ENCODE data around the gene MYOM3.
"Not testable (repeated sequence)": the region's sequence is repeated elsewhere in the genome, so short reads cannot be mapped to it uniquely, and the experiment has no call there.

The MYOM3 gene

DNA sequence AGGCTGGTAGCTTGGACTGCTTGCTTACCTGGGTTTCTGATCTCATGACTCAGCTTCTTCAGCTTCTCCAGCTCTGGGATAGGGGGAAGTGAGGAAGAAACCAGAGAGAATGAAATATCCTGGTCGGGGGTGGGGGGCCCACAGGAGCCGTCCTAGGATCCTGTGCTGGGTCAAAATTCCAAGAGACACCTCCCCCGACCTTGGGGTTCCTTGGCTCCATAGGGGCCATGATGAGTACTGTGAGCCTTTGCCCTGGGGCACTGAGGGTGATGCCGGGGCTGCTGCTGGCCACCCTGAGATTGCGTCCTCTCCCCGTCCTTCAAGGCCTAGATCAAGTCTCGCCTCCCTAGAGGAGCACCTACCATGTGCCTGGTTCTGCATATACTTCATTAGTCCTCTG, 40.0 kb downstream of the MYOM3 start:
- DNase-seq (ENCODE audit: low read depth) = no peak

DNA sequence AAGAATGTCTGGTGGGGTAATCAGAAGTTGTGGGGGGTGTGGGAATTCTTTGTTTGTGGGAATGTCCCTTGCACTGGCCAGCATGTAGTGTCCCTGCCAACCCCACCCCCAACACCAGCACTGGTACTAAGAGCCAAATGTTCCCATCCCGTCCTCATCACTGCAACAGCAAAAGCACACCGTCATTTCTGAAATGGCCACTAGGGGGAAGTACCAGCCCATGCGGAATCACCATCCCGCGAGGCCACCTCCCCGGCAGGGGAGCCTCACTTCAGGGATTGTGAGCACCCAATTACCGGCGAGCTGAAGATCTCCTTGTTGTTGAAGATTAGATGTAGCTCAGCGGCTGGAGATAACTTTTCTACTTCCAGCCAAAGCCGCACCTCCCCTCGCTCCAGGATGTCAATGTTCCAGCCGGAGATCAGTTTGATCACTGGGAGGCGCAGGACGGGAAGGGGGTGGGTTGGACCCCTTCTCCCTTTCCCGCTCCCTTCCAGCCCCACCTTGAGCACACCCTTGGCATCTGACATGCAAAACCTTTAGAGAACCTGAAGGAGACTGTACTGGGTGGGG, 41.0 kb downstream of the MYOM3 start:
- peak; percentile 46 for DNase-seq (ENCODE audit: low read depth)

DNA sequence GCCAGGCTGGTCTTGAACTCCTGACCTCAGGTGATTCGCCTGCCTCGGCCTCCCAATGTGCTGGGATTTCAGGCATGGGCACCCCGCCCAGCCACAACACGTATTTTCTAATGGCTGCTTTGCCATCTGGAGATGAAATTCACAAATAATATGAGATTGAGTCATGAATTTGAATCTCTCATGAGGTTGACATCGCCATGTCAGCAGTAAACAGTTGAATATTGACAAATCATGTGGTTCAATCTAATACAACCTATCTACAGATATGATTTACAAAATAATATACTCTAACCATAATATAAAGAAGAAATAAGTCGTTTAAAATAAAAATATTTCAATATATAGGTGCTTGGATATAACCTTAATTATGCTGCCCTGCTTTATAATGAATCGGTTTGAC, 42.1 kb downstream of the MYOM3 start:
- DNase-seq (ENCODE audit: low read depth) = no peak

DNA sequence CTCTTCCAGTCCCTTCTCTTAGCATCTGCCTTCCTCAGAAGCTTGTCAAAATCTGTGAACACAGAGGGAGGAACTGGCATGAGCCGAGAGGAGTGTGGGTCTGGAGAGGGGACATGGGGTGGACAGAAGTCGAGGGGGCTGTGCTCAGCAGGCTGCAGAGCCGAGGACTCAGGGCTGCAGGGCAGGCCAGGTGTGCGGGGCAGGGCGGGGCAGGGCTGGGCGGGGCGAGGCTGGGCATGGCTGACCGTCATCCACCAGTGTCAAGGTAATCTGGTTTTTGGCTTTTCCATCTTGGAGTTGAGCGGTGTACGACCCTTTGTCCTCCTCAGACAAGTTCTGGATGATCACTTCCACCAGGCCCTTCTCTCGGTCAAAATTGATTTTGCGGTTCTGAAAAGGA, 44.0 kb downstream of the MYOM3 start:
- no peak for DNase-seq (ENCODE audit: low read depth)

DNA sequence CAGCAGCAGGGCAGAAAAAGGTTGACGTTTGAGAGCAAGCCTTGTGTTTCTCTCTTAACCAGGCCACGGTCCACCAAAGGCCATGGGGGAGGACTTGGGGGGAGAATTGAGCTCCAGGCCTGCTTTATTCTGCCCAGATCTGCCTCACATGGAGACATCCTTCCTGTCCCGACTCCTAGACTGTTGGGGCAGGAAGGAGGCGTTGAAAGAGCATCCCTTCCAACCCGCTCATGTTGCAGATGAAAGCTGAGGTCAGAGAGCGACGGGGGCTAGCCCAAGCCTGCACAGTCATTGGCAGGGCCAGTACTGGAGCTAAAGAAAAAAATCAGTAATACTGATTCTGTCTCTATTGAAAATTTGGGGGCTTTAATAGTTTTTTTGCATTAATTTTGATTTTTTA, 46.6 kb downstream of the MYOM3 start:
- DNase-seq (ENCODE audit: low read depth) = no peak

DNA sequence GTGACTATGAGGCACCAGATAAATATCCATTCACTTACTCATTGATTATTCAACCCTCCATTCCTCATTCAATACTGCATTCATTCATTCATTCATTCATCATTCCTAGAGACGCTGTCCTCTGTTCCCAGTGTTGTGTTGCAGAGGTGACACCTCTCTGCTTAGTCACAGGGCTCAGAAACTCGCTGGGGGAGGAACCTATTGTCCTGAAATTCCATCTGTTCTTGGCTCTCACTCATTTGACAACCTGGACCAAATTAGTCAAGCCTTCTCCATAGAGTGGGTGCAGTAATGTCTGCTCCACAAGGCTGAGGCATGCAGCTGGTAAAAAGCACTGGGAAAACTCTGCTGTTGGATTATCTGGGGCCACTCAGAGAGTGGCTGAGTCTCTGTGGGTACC, 49.7 kb downstream of the MYOM3 start:
- DNase-seq (ENCODE audit: low read depth) = no peak

DNA sequence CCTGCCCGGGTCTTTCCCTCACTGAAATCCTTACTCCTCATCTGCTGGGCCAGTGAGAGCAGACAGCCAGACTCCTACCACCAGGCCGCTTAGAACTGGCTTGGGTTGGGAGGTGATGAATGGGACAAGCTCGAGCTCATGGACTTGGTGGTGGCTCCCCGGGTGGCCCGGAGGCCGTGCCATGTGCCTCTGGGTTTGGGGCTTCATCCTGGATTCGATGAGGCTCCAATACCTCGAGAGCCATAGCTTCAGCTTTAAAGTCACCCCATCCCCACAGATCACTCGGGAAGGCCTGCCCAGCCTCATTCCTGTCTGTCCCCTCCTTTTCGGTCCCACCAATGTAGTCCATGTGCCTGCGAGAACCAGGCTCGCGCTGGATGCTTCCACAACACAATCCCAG, 51.5 kb downstream of the MYOM3 start:
- DNase-seq (ENCODE audit: low read depth) = no peak

DNA sequence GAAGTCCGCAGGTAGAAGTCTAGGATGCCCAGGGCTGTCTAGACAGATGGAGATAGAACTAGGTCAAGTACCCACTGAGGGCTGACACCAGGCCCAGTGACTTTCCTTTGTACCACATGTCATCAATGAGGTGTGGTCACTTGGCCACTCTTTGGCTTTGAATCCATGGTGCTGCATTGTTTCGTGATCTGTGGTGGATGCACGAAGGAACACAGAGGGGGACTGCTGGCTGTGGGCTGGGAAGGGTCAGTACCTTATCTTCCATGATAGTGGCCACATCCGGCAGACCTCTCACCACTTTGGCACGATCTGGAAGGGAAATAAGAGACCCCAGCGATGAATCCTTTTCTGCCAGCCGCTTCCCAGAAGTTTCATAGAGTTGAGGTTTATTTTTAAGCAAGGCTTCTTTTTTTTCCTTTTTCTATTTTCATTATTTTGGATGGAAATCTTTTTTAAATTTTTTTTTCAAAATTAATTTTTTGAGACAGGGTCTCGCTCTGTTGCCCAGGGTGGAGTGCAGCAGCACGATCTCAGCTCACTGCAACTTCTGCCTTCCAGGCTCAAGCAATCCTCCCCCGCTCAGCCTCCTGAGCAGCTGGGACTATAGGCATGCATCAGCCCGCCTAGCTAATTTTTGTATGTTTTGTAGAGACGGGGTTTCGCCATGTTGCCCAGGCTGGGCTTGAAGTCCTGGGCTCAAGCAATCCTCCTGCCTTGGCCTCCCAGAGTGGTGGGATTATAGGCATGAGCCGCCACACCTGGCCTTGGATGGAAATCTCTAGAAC, 53.1 kb downstream of the MYOM3 start:
- no peak for DNase-seq (ENCODE audit: low read depth)

DNA sequence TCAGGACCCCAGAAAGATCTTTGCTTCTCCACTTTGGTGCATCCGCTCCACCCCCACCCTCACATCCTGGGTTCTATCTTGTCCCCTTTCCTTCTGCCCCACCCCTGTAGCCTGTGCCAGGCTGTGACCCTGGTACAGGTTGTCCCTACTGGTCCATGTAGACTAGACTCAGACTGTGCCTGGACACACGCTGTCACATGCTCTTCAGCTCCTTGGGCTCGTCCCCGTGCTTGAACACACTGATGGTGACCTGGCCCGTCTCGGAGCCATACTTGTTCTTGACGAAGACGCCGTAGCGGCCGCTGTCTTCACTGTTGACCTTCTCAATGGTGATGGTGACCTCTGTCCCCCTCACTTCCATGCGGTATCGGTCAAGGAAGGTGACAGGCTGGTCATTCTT, 54.8 kb downstream of the MYOM3 start:
- no peak for DNase-seq (ENCODE audit: low read depth)

DNA sequence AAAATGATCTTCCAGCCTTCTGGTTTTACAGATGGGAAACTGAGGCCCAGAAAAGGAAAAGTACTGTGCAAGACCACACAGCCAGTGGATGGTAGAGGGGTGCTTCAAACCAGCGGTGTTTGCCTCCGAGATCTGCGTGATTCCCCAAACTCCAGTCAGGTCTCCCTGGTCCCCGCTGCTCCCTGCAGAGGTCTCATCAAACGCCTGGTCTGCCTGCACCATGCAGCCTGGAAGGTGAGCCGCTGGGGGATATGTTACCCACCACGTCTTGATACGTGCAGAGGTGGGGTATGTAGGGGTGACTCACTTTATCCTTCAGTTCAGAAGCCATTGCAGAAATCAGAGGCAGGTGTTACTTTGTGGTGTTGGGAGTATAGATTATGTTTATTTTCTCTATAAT, 56.3 kb downstream of the MYOM3 start:
- DNase-seq (ENCODE audit: low read depth) = no peak

DNA sequence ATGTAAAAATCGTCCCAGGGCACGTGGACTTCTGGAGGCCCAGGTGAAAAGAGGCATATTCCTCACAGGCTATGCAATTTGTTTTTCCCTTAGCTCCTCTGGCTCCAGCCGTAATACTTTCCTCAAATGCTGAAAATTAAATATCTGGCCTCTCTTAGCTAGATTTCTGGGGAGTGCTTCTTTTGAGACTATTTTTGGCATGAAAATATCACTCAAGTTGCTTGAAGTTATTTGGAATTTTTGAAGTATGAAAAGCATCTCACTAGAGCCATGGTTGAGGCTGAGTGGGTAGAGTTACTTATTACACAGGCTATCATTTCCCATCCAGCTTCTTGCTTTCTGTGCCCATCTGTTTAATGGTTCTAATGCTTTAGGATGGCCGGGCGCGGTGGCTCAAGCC, 59.7 kb downstream of the MYOM3 start:
- DNase-seq (ENCODE audit: low read depth) = no peak

DNA sequence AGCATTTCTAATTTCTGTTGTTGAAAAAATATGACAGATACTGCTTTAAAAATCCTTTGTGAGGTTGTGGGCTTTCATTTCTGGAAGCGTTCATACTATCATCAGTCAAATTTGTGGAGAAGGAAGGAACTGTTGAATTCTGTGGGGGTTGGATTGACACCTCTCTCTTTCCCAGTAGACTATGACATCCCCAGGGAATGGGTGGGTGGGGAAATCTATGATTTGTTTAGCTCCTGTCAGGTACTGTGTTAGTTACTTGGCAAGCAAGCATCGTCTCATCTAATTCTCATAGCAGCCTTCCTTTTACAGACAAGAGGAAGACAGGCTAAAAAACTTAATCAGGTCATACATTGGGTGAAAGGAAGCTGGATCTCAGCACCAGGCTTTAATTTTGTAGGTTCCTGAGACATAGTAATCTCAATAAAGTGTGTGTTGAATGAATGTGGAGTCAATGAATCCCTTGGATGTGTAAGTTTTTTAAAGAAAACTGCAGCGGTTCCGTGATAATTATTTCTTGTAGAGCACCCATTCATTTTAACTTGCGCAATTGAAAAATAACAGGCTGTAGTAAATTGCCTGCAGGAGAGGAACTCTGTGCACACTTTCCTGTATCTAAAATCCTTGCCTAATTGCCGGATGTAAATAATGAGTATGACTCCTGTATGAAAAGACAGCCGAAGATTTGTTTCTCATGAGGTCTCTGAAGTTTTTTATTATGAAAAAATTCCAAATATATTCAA, 60.6 kb downstream of the MYOM3 start:
- no peak for DNase-seq (ENCODE audit: low read depth)

DNA sequence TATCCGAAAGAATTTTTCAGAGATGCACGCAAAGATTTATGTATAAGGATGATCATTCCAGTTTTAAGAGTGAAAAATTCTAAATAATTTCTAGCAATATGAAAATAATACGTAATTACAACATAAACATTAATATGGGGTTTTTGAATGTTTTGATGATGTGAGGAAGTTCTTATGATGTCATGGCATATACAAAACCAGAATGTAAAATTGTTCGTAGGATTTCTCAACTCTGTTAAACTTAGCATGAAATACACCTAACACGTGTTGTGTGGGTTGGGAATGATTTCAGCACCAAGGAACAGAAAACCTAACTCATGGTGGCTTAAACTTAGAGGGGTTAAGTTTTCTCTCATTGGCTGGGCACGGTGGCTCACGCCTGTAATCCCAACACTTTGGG, 62.2 kb downstream of the MYOM3 start:
- no peak for DNase-seq (ENCODE audit: low read depth)

DNA sequence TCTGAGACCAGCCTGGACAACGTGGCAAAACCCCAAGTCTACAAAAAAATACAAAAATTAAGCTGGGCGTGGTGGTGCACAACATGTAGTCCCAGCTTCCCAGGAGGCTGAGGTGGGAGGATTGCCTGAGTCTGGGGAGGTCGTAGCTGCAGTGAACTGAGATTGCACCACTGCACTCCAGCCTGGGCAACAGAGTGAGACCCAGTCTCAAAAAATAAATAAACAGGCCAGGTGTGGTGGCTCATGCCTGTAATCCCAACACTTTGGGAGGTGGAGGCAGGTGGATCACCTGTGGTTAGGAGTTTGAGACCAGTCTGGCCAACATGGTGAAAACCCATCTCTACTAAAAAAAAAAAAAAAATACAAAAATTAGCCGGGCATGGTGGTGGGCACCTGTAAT, 63.0 kb downstream of the MYOM3 start:
- DNase-seq (ENCODE audit: low read depth) = not testable (repeated sequence)

DNA sequence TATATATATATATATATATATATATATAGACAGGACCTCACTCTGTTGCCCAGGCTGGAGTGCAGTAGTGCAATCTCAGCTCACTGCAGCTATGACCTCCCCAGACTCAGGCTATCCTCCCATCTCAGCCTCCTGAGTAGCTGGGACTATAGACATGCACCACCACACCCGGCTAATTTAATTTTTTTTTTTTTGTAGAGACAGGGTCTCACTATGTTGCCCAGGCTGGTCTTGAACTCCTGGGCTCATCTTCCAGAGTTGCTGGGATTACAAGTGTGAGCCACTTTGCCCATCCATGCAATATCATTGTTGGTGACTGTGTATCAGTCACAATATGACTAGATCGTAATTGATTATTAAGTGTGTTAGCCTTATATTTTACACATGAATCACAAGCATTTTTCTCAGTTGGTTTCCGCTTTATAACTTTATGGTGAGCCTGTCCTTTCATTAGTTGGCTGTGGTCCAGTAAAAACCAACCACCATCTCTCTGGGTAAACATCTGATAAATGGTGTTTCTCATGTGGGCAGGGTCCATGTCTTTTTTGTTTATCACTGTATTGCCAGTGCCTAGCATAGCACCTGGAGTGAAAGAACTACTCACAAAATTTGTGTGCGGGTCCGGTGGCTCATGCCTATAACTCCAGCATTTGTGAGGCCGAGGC, 63.6 kb downstream of the MYOM3 start:
- no peak for DNase-seq (ENCODE audit: low read depth)

DNA sequence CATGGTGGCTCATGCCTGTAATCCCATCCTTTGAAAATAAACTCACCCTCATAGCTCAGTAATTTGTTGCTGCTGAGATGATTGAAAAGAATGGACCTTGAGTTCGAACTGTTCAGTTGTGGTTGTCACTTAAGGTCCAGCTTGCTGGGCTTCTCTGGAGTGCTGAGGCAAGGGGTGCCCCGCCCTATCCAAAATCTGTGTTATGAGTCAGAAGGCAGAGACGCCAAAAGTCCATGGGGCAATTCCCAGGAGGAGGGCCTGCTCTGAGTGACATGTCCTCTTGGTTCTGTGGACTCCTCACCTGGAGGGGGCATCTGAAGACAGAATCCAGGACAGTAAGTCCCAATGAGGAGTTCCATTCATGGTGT, 64.8 kb downstream of the MYOM3 start:
- DNase-seq (ENCODE audit: low read depth) = no peak

DNA sequence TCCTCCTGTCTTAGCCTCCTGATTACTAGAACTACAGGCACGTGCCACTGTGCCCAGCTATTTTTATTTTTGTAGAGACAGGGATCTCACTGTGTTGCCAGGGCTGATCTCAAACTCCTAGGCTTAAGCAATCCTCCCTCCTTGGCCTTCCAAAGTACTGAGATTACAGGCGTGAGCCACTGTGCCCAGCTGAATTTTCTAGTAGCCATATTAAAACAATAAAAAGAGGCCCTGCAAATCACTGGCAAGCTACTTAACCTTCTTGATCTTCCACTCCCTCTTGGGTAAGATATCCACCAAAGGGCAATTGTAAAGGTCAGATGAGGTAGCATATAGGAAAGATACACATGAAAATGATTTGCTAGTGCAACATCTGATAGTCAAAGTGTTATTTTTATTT, 66.2 kb downstream of the MYOM3 start:
- DNase-seq (ENCODE audit: low read depth) = no peak

DNA sequence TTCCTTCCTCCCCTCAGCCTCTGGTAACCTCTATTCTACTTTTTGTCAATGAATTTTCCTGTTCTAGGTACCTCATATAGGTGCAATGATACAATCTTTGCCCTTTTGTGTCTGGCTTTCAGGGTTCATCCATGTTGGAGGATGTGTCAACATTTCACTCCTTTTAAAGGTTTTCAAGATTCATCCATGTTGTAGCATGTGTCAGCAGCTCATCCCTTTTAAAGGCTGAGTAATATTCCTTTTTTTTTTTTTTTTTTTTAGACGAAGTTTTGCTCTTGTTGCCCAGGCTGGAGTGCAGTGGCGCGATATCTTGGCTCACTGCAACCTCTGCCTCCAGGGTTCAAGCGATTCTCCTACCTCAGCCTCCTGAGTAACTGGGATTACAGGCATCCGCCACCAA, 67.3 kb downstream of the MYOM3 start:
- DNase-seq (ENCODE audit: low read depth) = not testable (repeated sequence)

DNA sequence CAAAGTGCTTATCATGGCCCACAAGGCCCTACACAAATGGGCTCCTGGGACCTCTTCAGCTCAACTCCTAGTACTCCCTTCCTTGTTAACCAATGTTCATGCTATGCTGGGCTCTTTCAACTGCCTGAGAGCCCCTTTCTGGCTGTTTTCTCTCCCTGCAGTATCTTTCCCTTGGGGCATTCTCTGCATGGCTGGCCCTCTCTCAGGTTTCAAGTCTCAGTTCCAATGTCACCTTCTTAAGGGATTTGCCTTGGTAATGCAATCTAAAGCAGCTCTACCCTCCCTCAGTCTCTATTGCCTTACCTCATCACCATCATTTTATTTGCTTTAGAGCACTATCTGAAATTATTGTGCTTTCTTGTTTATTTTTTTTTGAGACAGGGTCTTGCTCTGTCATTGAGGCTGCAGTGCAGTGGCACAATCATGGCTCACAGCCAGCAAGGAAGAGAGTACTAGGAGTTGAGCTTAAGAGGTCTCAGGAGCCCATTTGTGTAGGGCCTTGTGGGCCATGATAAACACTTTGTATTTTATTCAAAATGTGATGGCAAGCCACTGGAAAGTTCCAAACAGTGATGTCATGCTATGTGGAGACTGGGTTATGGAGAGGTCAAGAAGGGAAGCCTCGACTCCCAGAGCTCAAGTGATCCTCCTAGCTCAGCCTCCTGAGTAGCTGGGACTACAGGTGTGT, 68.4 kb downstream of the MYOM3 start:
- no peak for DNase-seq (ENCODE audit: low read depth)

DNA sequence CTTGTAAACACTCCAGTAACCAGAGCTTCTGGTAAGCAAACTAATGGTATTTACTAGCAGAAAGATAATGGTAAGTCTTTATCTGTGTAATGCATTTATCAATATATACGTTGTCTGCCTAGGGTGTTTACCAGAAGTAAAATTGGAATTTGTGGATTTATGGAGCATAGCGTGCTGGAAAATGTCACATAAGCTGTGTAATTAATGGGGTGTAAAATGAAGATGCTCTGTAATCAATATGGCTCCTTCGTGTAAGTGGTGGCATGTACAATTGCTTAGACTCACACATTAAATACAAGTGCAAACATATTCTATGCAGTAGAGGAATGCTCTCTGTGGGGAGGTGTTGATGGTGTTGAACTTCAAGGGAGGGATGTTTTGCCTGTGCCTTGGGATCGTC, 69.6 kb downstream of the MYOM3 start:
- no peak for DNase-seq (ENCODE audit: low read depth)

DNA sequence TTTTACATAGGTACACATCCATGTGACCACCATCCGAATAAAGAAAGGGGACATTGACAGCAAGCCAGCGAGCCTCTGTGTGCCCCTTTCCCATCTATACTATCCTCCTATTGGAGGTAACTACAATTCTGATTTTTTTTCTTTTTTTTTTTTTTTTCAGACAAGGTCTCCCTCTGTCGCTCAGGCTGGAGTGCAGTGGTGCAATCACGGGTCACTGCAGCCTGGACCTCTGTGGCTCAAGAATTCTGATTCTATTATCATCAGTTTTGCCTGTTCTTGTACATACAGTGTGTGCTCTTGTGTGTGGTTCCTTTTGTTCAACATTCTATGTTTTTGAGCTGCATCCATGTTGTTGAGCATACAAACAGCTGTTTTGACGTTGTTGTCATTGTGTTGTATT, 75.8 kb downstream of the MYOM3 start:
- DNase-seq (ENCODE audit: low read depth) = no peak

DNA sequence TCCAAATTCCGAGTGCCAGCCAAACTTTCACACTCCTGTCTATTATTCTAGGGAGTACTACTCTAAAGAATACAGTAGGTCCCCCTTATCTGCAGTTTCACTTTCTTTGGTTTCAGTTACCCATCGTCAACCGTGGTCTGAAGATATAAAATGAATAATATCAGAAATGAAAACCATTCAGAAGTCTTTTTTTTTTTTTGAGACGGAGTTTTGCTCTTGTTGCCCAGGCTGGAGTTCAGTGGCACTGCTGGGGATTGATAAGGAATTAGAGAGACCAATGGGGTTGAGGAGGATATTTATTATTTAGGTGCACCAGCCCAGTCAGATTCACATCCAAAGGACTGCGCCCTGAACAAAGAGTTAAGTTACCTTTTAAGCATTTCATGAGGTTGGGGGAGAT, 79.0 kb downstream of the MYOM3 start:
- DNase-seq (ENCODE audit: low read depth) = no peak

Measured in stimulated activated CD8-positive, alpha-beta memory T cell treated with anti-CD3 and anti-CD28 coated beads, Interleukin-7, amount 100 ng/mL, for 24 hours (primary cell).